GM10248 (cell line): ENCODE results near the gene LZTS2.

Experiments used
- CTCF ChIA-PET: fragments of 300-600 bp; sonication (Branson Sonifier 250); formaldehyde crosslinking; extraction: SDS; loops from one replicate; lab custom pipeline; 2021; ENCODE audit warnings: antibody characterized with exemption; lab: Yijun Ruan, JAX
- POLR2A ChIA-PET: fragments of 350-650 bp; sonication (Branson Sonifier 250); formaldehyde crosslinking; extraction: SDS; loops from one replicate; lab custom pipeline; 2020; ENCODE audit warnings: antibody characterized with exemption; lab: Yijun Ruan, JAX
- DNase-seq: peaks from one replicate; pipeline ENCODE4 v3.0.0; 2012; ENCODE audit errors: extremely low spot score
- CTCF ChIP-seq: IDR thresholded peaks from 2 replicates; pipeline ENCODE4 v1.5.1; 2012; ENCODE audit warnings: mild to moderate bottlenecking, low read depth; ENCODE audit errors: extremely low read depth, missing control alignments, control extremely low read depth

LZTS2 gene

GRCh38 chr10:100999742-101000126 is at the start of gene LZTS2:
TSS of gene LZTS2 (plus strand) at chr10:100999808. CDS start at chr10:101002539, 2,731 bp downstream.
- TF ChIP-seq CTCF, result no peak
- POLR2A ChIA-PET, result no interaction called here
- CTCF ChIA-PET, result interaction anchor here (0.6 to 6.6 kb wide), 16 partner anchors 10 to 111 kb away, joined by 3 to 101 read pairs (median 4); partner anchors contain the start of genes MRPL43, PDZD7, SFXN3 and TWNK
- no peak for DNase-seq

GRCh38 chr10:100960251-100960650 is 39.4 kb upstream of the LZTS2 start:
- TF ChIP-seq CTCF, result no peak
- CTCF ChIA-PET, result no interaction called here
- no peak for DNase-seq
- POLR2A ChIA-PET, result no interaction called here

GRCh38 chr10:100962351-100963080 is 37.1 kb upstream of the LZTS2 start:
- no peak for DNase-seq
- no peak for TF ChIP-seq CTCF
- ChIA-PET POLR2A (no interaction called here), CTCF (interaction anchor here (1.6 kb wide), 1 partner anchor 52 kb away, joined by 4 read pairs; no protein-coding TSS in a partner anchor)

GRCh38 chr10:100963826-100964225 is 35.8 kb upstream of the LZTS2 start:
- TF ChIP-seq CTCF, result no peak
- CTCF ChIA-PET, result interaction anchor here (1.8 kb wide), 1 partner anchor 10 kb away, joined by 6 read pairs; no protein-coding TSS in a partner anchor
- POLR2A ChIA-PET, result no interaction called here

DNA sequence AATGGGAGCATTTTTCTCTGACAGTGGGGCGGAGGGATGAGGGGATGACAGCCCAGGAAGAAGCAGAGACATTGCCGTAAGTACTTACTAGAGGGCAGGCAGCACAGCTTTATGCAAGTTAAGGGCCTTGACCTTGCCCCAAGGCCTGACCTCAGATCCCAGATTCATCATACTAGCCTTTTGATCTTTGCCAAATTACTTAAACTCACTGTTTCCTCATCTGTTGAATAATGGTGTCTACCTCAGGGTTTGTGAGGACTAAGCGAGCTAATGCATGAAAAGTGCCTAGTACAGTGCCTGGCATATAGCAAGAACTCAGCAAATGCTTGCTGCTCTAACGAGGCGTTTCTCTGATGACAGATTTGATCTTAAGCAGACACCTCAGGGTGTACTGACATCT is 33.8 kb upstream of the LZTS2 start:
- ChIA-PET CTCF (interaction anchor here (1.3 to 1.7 kb wide), 8 partner anchors 9 to 49 kb away, joined by 3 to 8 read pairs (median 4); partner anchors contain the start of gene LZTS2), POLR2A (no interaction called here)
- TF ChIP-seq CTCF, result no peak
- no peak for DNase-seq

More at GRCh38 chr10:100963826-100964225, 35.8 kb upstream of the LZTS2 start:
- no peak for DNase-seq

GRCh38 chr10:100966887-100967286 is 32.7 kb upstream of the LZTS2 start:
- TF ChIP-seq CTCF, result no peak
- POLR2A ChIA-PET, result no interaction called here
- CTCF ChIA-PET, result interaction anchor here (1.1 to 3.2 kb wide), 7 partner anchors 9 to 129 kb away, joined by 3 to 13 read pairs (median 4); no protein-coding TSS in a partner anchor

More at GRCh38 chr10:100966887-100967286, 32.7 kb upstream of the LZTS2 start:
- DNase-seq, result no peak
